Gastroesophageal sphincter (tissue), 3 donors: ENCODE results near the gene WDR83.

Experiments
- POLR2A ChIP-seq, 2 donors: fragments of 450-650 bp; IDR thresholded peaks; one replicate each; pipeline ENCODE4 v1.6.1; 2017; ENCODE audit warnings: antibody characterized with exemption in 2 of 2, mild to moderate bottlenecking in 2 of 2, moderate library complexity in 1 of 2
- POLR2AphosphoS5 ChIP-seq: sonication (generic); formaldehyde crosslinking; IDR thresholded peaks from one replicate; pipeline ENCODE4 v1.6.1; 2017; ENCODE audit warnings: antibody characterized with exemption
- TF ChIP-seq, protein P1 (sequence below), 4 experiments: fragments of 200-600 bp in 2 of 4; fragments of 450-650 bp in 2 of 4; sonication (generic) in 1 of 4; IDR thresholded peaks; one replicate each; pipeline ENCODE4 v1.5.1; 2017 to 2019; ENCODE audit warnings: antibody characterized with exemption in 4 of 4, mild to moderate bottlenecking in 2 of 4, moderate library complexity in 2 of 4

DNA sequence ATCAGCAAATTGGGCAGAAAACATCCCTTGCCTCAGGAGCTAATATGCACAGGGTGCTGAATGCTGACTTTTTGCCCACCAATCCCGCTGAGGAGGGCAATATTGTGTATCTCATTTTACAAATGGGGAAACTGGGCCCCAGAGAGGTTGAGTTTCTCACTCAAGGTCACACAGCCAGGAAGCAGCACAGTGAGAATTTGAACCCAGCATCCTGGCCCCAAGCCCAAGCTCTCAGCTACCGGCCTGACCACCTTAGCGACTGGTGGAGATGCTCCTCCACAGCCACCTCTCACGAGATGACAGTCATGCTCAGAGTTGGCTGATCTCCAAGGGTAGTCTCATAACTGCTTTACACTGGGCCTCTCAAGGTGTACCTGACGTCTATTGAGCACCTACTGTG lies 26.4 kb downstream of the WDR83 start:
- TF ChIP-seq POLR2A (IDR thresholded peaks at IDR 0.05) (no peak), POLR2AphosphoS5 (no peak)
- TF ChIP-seq, protein P1, sequence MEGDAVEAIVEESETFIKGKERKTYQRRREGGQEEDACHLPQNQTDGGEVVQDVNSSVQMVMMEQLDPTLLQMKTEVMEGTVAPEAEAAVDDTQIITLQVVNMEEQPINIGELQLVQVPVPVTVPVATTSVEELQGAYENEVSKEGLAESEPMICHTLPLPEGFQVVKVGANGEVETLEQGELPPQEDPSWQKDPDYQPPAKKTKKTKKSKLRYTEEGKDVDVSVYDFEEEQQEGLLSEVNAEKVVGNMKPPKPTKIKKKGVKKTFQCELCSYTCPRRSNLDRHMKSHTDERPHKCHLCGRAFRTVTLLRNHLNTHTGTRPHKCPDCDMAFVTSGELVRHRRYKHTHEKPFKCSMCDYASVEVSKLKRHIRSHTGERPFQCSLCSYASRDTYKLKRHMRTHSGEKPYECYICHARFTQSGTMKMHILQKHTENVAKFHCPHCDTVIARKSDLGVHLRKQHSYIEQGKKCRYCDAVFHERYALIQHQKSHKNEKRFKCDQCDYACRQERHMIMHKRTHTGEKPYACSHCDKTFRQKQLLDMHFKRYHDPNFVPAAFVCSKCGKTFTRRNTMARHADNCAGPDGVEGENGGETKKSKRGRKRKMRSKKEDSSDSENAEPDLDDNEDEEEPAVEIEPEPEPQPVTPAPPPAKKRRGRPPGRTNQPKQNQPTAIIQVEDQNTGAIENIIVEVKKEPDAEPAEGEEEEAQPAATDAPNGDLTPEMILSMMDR (IDR thresholded peaks at IDR 0.05) = no peak
